ENCODE measurements around the gene MRGPRF. TPM values are rescaled to one million over a fixed set of nuclear protein-coding genes. Genes with fewer than 3 reads are reported as not detected.

The MRGPRF gene
- total RNA-seq, 6 experiments from 2014 or later, result 51.4 to 74.9 (median 63.9) TPM

- H3K36me3 Mint-ChIP-seq (ENCODE audit: low read depth), result no peaks in the 10 kb centered on the region
- peaks cover 4% of the 10 kb centered on the region for H3K27me3 Mint-ChIP-seq (ENCODE audit: insufficient read depth)
- H3K4me1 Mint-ChIP-seq (ENCODE audit: low read depth), result peaks cover 9% of the 10 kb centered on the region
- no peak overlapping the region for H3K4me3 Mint-ChIP-seq
- H3K27ac Mint-ChIP-seq, result no peak overlapping the region
- no peaks in the 10 kb centered on the region for H3K9me3 Mint-ChIP-seq
- no peak for DNase-seq
- TF ChIP-seq, protein P1, sequence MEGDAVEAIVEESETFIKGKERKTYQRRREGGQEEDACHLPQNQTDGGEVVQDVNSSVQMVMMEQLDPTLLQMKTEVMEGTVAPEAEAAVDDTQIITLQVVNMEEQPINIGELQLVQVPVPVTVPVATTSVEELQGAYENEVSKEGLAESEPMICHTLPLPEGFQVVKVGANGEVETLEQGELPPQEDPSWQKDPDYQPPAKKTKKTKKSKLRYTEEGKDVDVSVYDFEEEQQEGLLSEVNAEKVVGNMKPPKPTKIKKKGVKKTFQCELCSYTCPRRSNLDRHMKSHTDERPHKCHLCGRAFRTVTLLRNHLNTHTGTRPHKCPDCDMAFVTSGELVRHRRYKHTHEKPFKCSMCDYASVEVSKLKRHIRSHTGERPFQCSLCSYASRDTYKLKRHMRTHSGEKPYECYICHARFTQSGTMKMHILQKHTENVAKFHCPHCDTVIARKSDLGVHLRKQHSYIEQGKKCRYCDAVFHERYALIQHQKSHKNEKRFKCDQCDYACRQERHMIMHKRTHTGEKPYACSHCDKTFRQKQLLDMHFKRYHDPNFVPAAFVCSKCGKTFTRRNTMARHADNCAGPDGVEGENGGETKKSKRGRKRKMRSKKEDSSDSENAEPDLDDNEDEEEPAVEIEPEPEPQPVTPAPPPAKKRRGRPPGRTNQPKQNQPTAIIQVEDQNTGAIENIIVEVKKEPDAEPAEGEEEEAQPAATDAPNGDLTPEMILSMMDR (IDR thresholded peaks at IDR 0.05), result no peak
Observed at GRCh38 chr11:69034123-69034867, 21.2 kb upstream of the MRGPRF start.

DNA sequence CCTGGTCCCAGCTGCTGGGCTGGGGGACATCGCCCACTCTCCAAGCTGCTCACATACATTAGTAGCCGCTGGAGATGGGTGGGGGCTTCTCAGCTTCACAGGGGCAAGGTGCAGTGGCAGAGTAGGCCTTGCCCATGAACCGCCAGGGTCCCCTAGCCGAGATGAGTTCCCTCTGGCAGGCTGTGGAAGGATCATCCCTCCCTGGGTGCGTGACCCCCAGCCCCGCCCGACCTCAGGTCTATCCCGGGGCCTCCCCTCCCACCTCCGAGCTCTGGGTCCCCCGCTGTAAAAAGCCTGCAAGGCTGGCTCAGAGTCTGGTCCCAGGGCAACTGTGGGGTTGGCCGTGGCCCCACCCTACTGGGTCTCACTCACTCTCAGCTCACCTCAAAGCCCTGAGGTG, 20.4 kb upstream of the MRGPRF start:
- H3K4me1 Mint-ChIP-seq (ENCODE audit: low read depth), result peaks cover 9% of the 10 kb centered on the region
- no peak overlapping the region for H3K4me3 Mint-ChIP-seq
- H3K36me3 Mint-ChIP-seq (ENCODE audit: low read depth), result no peaks in the 10 kb centered on the region
- DNase-seq, result no peak
- no peak overlapping the region for H3K27ac Mint-ChIP-seq
- H3K27me3 Mint-ChIP-seq (ENCODE audit: insufficient read depth), result peaks cover 4% of the 10 kb centered on the region
- no peaks in the 10 kb centered on the region for H3K9me3 Mint-ChIP-seq
- TF ChIP-seq, protein P1 (IDR thresholded peaks at IDR 0.05), result no peak

DNA sequence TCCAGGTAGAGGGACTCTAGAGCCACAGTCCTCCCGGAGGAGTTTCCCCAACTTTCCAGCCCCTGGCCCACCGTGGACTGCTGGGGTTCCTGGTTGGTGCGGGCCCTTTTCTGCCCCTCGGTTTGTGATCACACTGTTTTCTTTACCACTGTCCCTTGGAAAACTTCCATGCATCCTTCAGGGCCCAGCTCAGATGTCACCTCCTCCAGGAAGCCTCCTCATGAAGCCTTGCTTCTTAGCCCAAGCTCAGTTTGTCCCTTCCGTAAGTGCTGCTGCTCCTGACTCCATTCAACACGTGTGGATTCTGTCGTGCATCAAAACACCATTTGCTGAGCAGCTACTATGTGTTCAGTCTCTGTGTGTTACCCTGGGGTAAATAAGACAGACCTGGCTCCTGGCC, 19.8 kb upstream of the MRGPRF start:
- H3K36me3 Mint-ChIP-seq (ENCODE audit: low read depth), result no peaks in the 10 kb centered on the region

GRCh38 chr11:69030301-69030700, 17.3 kb upstream of the MRGPRF start:
- Mint-ChIP-seq H3K36me3 (ENCODE audit: low read depth) (no peaks in the 10 kb centered on the region), H3K27ac (no peak overlapping the region), H3K27me3 (ENCODE audit: insufficient read depth) (peaks cover 4% of the 10 kb centered on the region), H3K4me1 (ENCODE audit: low read depth) (no peaks in the 10 kb centered on the region), H3K4me3 (no peak overlapping the region), H3K9me3 (no peaks in the 10 kb centered on the region)
- TF ChIP-seq, protein P1 (IDR thresholded peaks at IDR 0.05), result no peak
- DNase-seq, result no peak

More for the DNA sequence above, 19.8 kb upstream of the MRGPRF start:
- DNase-seq, result no peak
- H3K4me1 Mint-ChIP-seq (ENCODE audit: low read depth), result peaks cover 9% of the 10 kb centered on the region
- no peak overlapping the region for H3K4me3 Mint-ChIP-seq
- no peak overlapping the region for H3K27ac Mint-ChIP-seq
- H3K27me3 Mint-ChIP-seq (ENCODE audit: insufficient read depth), result peaks cover 4% of the 10 kb centered on the region
- TF ChIP-seq, protein P1 (IDR thresholded peaks at IDR 0.05), result no peak
- no peaks in the 10 kb centered on the region for H3K9me3 Mint-ChIP-seq

- H3K4me1 Mint-ChIP-seq (ENCODE audit: low read depth), result no peaks in the 10 kb centered on the region
- H3K27ac Mint-ChIP-seq, result no peak overlapping the region
- TF ChIP-seq, protein P1 (IDR thresholded peaks at IDR 0.05), result no peak
- no peaks in the 10 kb centered on the region for H3K9me3 Mint-ChIP-seq
- no peaks in the 10 kb centered on the region for H3K36me3 Mint-ChIP-seq (ENCODE audit: low read depth)
- H3K27me3 Mint-ChIP-seq (ENCODE audit: insufficient read depth), result peaks cover 4% of the 10 kb centered on the region
- no peak for DNase-seq
- no peak overlapping the region for H3K4me3 Mint-ChIP-seq
Observed at GRCh38 chr11:69027704-69028372, 14.8 kb upstream of the MRGPRF start.

Measured in HFFc6 (cell line).